B cell (primary cell): Measurements from ENCODE around the gene LDB3. TPM values are rescaled to one million over a fixed set of nuclear protein-coding genes. Genes with fewer than 3 reads are reported as not detected.

Experiments
- ATAC-seq: fragments of 200-7000 bp; cut with Tn5 transposase; one replicate; pipeline ENCODE4 v1.10.0; 2021; ENCODE audit warnings: low read depth, mild to moderate bottlenecking, moderate number of reproducible peaks, moderate library complexity
- CTCF ChIA-PET: fragments of 350-600 bp; sonication (Branson Sonifier 250); formaldehyde crosslinking; loops from one replicate; lab custom pipeline; 2021; ENCODE audit warnings: antibody characterized with exemption, inconsistent platforms; lab: Charles Lee
- POLR2A ChIA-PET: fragments of 350-600 bp; sonication (Branson Sonifier 250); formaldehyde crosslinking; loops from one replicate; lab custom pipeline; 2021; ENCODE audit warnings: antibody characterized with exemption; lab: Charles Lee
- DNase-seq: peaks from one replicate; pipeline ENCODE4 v3.0.0; 2013
- H2AFZ ChIP-seq: 2 replicates; pipeline ENCODE4 v1.6.1; 2012; ENCODE audit warnings: mild to moderate bottlenecking, low read depth, low read length; ENCODE audit not compliant: insufficient read depth, poor library complexity, severe bottlenecking
- H3K27ac ChIP-seq, 2 donors: 1 replicate in 1 of 2; 2 replicates in 1 of 2; pipeline ENCODE4 v1.5.1; 2012 to 2013; ENCODE audit warnings: low read length in 2 of 2, mild to moderate bottlenecking in 2 of 2, moderate library complexity in 1 of 2
- H3K27me3 ChIP-seq, 4 experiments: fragments of 200-600 bp in 1 of 4; sonication (generic) in 1 of 4; replicated peaks in 1 of 4; 1 replicate in 2 of 4; 2 replicates in 2 of 4; pipeline versions ENCODE4 v1.6.1 to v1.7.0; 2013 to 2016; ENCODE audit warnings: low read length in 3 of 4, mild to moderate bottlenecking in 2 of 4, mixed read lengths in 1 of 4, moderate library complexity in 1 of 4; ENCODE audit not compliant: insufficient read depth in 4 of 4, control insufficient read depth in 3 of 4; ENCODE audit errors: control extremely low read depth in 1 of 4
- H3K36me3 ChIP-seq, 2 experiments: replicated peaks in 1 of 2; 1 replicate in 1 of 2; 2 replicates in 1 of 2; pipeline versions ENCODE4 v1.6.1 to v1.7.1; 2013; ENCODE audit warnings: low read length in 1 of 2; ENCODE audit not compliant: insufficient read depth in 2 of 2, control insufficient read depth in 1 of 2; ENCODE audit errors: control extremely low read depth in 1 of 2, extremely low read depth in 1 of 2
- H3K4me1 ChIP-seq, 2 donors: fragments of 200-600 bp in 1 of 2; sonication (generic) in 1 of 2; 1 replicate in 1 of 2; 2 replicates in 1 of 2; pipeline versions ENCODE4 v1.5.1 to v1.6.1; 2013 to 2017; ENCODE audit warnings: low read length in 2 of 2; ENCODE audit not compliant: control insufficient read depth in 2 of 2, insufficient read depth in 2 of 2
- H3K4me2 ChIP-seq: replicated peaks from 2 replicates; pipeline ENCODE3; 2012; ENCODE audit warnings: mild to moderate bottlenecking, low read depth, low read length; ENCODE audit not compliant: poor library complexity, severe bottlenecking
- H3K4me3 ChIP-seq, 5 experiments: fragments of 200-600 bp in 1 of 5; sonication (generic) in 1 of 5; 1 replicate in 3 of 5; 2 replicates in 2 of 5; pipeline versions ENCODE4 v1.5.1 to v1.7.0; 2011 to 2016; ENCODE audit warnings: low read length in 4 of 5, mild to moderate bottlenecking in 4 of 5, low read depth in 2 of 5, control low read depth in 1 of 5, moderate library complexity in 1 of 5; ENCODE audit not compliant: insufficient read depth in 1 of 5; ENCODE audit errors: control extremely low read depth in 1 of 5, extremely low read depth in 1 of 5
- H3K79me2 ChIP-seq: fragments of 200-600 bp; sonication (generic); one replicate; pipeline ENCODE4 v1.6.0; 2016; ENCODE audit warnings: low read length; ENCODE audit not compliant: control insufficient read depth, insufficient read depth
- H3K9ac ChIP-seq: fragments of 200-600 bp; sonication (generic); 2 replicates; pipeline ENCODE4 v1.6.1; 2017; ENCODE audit warnings: mild to moderate bottlenecking, low read length, moderate library complexity
- H3K9me3 ChIP-seq, 3 donors: one replicate each; pipeline versions ENCODE4 v1.6.1 to v1.7.1; 2013; ENCODE audit warnings: low read length in 2 of 3; ENCODE audit not compliant: control insufficient read depth in 2 of 3, insufficient read depth in 1 of 3; ENCODE audit errors: control extremely low read depth in 1 of 3
- H4K20me1 ChIP-seq: 2 replicates; pipeline ENCODE4 v1.6.0; 2012; ENCODE audit warnings: mild to moderate bottlenecking, low read length; ENCODE audit not compliant: insufficient read depth, control insufficient read depth, poor library complexity, severe bottlenecking
- H3K27ac Mint-ChIP-seq: one replicate; pipeline ENCODE4 v1.8.0; 2021; ENCODE audit warnings: mixed read lengths
- H3K27me3 Mint-ChIP-seq: one replicate; pipeline ENCODE4 v1.8.0; 2021; ENCODE audit warnings: mixed read lengths
- H3K4me1 Mint-ChIP-seq: one replicate; pipeline ENCODE4 v1.8.0; 2021; ENCODE audit warnings: mixed read lengths
- H3K4me3 Mint-ChIP-seq: one replicate; pipeline ENCODE4 v1.8.0; 2021; ENCODE audit warnings: mixed read lengths
- H3K9me3 Mint-ChIP-seq: one replicate; pipeline ENCODE4 v1.8.0; 2022; ENCODE audit warnings: mixed read lengths; ENCODE audit not compliant: insufficient read depth
- CTCF ChIP-seq: fragments of 200-600 bp; IDR thresholded peaks from one replicate; pipeline ENCODE4 v1.8.0; 2022; ENCODE audit warnings: antibody characterized with exemption, mild to moderate bottlenecking
- EZH2 ChIP-seq: IDR thresholded peaks from 2 replicates; pipeline ENCODE4 v1.6.1; 2012; ENCODE audit warnings: borderline replicate concordance, low read depth, mild to moderate bottlenecking, moderate library complexity, low read length; ENCODE audit not compliant: insufficient read depth, poor library complexity, severe bottlenecking
- WGBS: methylation state at CpG from one replicate; pipeline ENCODE4 v1.1.5; 2013; ENCODE audit warnings: missing lambda C conversion rate; ENCODE audit not compliant: insufficient coverage; 5-methylcytosine and 5-hydroxymethylcytosine counted together
- intact Hi-C: fragments of 100-400 bp; cut with micrococcal nuclease; formaldehyde crosslinking; loops from one replicate; pipeline ENCODE4 v1.10.0; 2022
- polyA plus RNA-seq: library from polyadenylated mRNA; depleted of rRNA; stranded (reverse); fragments of >200 nt; gene quantifications from 2 replicates; pipeline ENCODE4 v1.2.3, GENCODE V29; 2012
- total RNA-seq, 2 donors: library from RNA; stranded (reverse); fragments of 120-200 nt in 1 of 2; gene quantifications; 1 replicate in 1 of 2; 2 replicates in 1 of 2; pipeline versions ENCODE4 v1.2.3 to v1.2.4, GENCODE V29; 2013 to 2022

LDB3 gene
- total and polyA plus RNA-seq, 2 donors (not counting 1 experiment from before 2014, with no cell fraction given) = 0.01 to 0.07 TPM

DNA sequence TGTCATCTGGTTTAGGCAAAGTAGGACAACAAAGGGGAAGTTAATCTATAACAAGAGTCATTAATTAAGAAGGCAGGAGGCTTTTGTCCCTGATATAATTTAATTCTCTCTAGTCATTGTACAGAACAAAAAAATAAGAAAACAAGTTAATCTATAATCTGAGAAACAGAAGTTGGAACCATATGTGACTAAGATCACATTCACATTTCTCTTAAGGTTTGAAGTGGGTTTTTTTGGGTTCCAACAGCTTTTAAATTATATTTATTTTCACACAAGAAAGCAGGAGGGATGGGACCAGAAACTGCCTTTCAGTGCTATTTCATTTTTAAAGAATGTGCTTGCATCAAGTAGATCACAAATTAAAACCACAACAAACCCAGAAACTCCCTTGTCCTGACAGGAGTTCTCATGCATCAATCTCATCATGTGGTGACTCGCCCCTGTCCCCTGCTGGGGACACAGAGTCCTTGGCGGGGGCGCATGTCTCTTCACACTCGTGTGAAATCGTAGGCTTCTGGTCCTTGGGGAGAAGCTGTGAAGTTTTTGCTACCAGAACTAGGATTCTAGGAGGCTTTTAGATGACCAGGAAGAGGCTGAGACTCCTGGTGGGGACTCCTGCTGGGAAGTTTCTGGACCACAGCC, 24.0 kb upstream of the LDB3 start:
- no peak overlapping the region for H2AFZ ChIP-seq
- ATAC-seq = no peak
- H3K4me3 ChIP-seq = no peak overlapping the region
- peaks cover 13% of the 10 kb centered on the region for H3K4me1 Mint-ChIP-seq
- no peak overlapping the region for H3K27ac Mint-ChIP-seq
- ChIA-PET POLR2A (no interaction called here), CTCF (no interaction called here)
- H3K79me2 ChIP-seq = no peaks in the 10 kb centered on the region
- TF ChIP-seq EZH2 (no peak), CTCF (no peak)
- H3K27me3 ChIP-seq = no peaks in the 10 kb centered on the region
- intact Hi-C loops = no loop called here
- H3K9me3 ChIP-seq = peaks cover 1 to 4% (median 4%) of the 10 kb centered on the region in 3 donors
- no peak for DNase-seq
- H3K27me3 Mint-ChIP-seq = peaks cover 6% of the 10 kb centered on the region
- H3K27ac ChIP-seq = no peak overlapping the region
- peaks cover 0 to 7% of the 10 kb centered on the region in 2 donors for H3K4me1 ChIP-seq
- no peaks in the 10 kb centered on the region for H3K36me3 ChIP-seq
- no peak overlapping the region for H3K9ac ChIP-seq
- 65% methylated on average over 2 of the region's 5 CpGs for WGBS
- no peak overlapping the region for H3K4me2 ChIP-seq
- H4K20me1 ChIP-seq = no peaks in the 10 kb centered on the region
- H3K9me3 Mint-ChIP-seq = no peaks in the 10 kb centered on the region
- H3K4me3 Mint-ChIP-seq = no peak overlapping the region

DNA sequence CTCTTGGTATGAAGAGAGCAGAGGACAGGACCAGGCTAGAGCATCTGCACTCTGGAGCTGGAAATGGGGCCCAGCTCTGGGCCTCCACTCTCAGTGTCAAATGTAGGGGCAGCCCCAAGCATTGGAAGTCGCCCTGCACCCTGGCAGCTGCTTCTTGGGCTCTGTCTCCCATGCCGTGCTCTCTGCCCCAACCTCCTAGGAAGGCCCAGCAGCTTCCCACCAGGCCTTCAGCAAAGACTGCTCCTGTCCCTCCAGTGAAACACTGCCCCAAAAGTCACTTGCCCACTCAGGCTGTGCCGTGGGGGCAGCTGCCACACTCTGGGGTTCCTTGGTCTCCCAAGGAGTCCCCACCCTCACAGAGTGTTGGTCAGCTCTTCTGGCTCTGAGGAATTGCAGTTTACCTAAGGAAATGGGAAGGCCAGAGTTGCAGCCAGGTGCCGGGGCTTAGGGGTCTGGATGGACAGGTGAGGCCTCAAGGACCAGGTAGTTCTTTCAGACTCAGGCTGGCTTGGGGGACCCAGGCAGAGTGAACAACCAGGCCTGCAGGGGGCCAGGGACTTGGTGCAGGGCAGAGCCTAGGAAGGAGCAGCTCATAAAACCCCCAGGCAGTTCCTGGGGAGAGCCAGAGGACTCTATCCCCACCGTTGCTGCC, 23.4 kb upstream of the LDB3 start:
- ChIA-PET CTCF (interaction anchor here (0.6 to 0.7 kb wide), 2 partner anchors 14 to 699 kb away, joined by 3 read pairs; no protein-coding TSS in a partner anchor), POLR2A (no interaction called here)
- 96% methylated on average over 4 of the region's 5 CpGs for WGBS
- Histone ChIP-seq H3K9ac (no peak overlapping the region), H4K20me1 (no peaks in the 10 kb centered on the region), H3K27ac (no peak overlapping the region), H3K4me3 (no peak overlapping the region), H3K79me2 (no peaks in the 10 kb centered on the region), H2AFZ (no peak overlapping the region), H3K36me3 (no peaks in the 10 kb centered on the region), H3K27me3 (no peaks in the 10 kb centered on the region), H3K4me1 (peaks cover 0 to 7% of the 10 kb centered on the region in 2 donors), H3K9me3 (peaks cover 1 to 4% (median 4%) of the 10 kb centered on the region in 3 donors), H3K4me2 (no peak overlapping the region)
- peaks cover 3% of the 10 kb centered on the region for H3K27me3 Mint-ChIP-seq
- TF ChIP-seq CTCF (no peak), EZH2 (no peak)
- ATAC-seq (no peak), DNase-seq (no peak)
- H3K4me1 Mint-ChIP-seq = peaks cover 13% of the 10 kb centered on the region
- intact Hi-C loops = no loop called here
- no peaks in the 10 kb centered on the region for H3K9me3 Mint-ChIP-seq
- no peak overlapping the region for H3K27ac Mint-ChIP-seq
- H3K4me3 Mint-ChIP-seq = no peak overlapping the region
